ENCODE data around the gene GOLT1A. TPM values are rescaled to one million over a fixed set of nuclear protein-coding genes. Genes with fewer than 3 reads are reported as not detected.

The GOLT1A gene
- total RNA-seq, 1 donor from 2014 or later = not detected

- DNase-seq = no peak
Observed at GRCh38 chr1:204217648-204218000, 3.8 kb upstream of the GOLT1A start.

GRCh38 chr1:204216880-204217647, 3.3 kb upstream of the GOLT1A start:
- DNase-seq = no peak

GRCh38 chr1:204216236-204216635, 2.4 kb upstream of the GOLT1A start:
- DNase-seq = no peak

- no peak for DNase-seq
Observed at GRCh38 chr1:204212715-204213114, 1.1 kb downstream of the GOLT1A start.

DNA sequence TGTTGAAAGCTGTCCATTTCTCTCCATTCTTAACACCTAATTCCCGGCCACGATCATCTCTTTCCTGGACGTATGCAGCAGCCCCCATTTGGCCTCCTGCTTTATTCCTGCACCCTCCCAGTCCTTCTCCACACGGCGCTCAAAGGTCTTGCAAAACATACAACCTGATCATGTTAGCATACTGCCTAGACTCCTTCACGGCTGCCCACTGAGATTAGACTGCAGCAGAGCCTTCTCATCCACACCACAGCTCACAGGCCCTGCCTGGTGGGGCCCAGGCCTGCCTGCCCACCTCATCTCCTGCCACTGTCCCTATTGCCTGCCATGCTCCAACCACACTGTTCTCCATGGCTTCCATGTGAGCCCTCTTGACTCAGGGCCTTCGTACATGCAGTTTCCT, 2.7 kb downstream of the GOLT1A start:
- DNase-seq = no peak

- peak; percentile 23 for DNase-seq
Observed at GRCh38 chr1:204207136-204207616, 6.6 kb downstream of the GOLT1A start.

DNA sequence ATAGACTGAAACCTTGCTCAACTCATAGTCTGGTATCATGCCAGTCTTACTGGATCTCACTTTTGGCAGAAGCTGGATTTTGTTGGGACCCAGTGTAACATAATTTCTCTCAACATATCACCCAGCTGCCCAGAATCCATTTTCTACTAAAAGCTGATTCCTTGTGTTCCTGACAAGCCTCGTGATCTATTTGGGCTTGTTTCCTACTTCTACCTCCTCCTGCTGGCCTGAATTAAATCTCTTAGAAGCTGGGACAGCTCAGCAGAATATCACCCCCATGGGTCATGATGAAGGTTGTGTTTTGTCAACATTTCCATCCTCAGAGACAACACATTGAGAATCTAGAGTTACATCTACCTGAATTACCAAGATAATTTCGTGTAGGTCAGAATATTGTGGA, 7.7 kb downstream of the GOLT1A start:
- no peak for DNase-seq

DNA sequence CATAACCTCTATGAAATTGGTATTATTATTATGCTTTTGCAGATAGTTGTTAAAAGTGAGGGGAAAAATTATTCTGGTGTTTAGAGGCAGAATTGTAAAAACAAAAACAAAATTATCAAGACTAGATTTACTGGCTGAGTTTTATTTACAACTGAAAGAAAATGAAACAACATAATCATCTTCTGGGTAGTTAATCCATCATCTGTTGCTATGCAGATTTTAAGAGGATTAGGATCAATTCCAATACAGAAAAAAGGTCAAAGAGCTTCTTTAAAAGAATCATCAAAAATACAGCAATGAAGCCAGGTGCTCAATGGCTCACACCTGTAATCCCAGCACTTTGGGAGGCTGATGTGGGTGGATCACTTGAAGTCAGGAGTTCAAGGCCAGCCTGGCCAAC, 8.3 kb downstream of the GOLT1A start:
- DNase-seq = no peak

GRCh38 chr1:204204944-204205343, 8.8 kb downstream of the GOLT1A start:
- DNase-seq = no peak

GRCh38 chr1:204203206-204203767, 10.5 kb downstream of the GOLT1A start:
- no peak for DNase-seq

DNA sequence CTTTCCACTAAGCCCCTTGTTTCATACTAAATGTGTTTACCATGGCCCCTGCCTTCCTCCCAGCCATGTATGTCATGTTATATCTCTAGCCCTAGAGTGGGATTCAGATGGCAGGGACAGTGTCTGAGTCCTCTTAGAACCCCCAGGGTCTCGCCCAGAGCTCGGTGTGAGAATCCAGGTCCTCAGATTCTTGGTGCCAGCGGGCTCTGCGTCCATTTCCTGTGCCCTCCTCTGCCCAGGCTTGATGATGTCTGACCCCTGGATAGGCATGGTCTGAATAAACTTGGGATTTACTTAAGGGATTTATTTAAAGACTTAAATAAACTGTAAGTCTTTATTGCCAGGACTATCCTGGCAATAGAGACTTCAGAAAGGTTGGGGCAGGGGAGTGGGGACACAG, 11.3 kb downstream of the GOLT1A start:
- DNase-seq = no peak

DNA sequence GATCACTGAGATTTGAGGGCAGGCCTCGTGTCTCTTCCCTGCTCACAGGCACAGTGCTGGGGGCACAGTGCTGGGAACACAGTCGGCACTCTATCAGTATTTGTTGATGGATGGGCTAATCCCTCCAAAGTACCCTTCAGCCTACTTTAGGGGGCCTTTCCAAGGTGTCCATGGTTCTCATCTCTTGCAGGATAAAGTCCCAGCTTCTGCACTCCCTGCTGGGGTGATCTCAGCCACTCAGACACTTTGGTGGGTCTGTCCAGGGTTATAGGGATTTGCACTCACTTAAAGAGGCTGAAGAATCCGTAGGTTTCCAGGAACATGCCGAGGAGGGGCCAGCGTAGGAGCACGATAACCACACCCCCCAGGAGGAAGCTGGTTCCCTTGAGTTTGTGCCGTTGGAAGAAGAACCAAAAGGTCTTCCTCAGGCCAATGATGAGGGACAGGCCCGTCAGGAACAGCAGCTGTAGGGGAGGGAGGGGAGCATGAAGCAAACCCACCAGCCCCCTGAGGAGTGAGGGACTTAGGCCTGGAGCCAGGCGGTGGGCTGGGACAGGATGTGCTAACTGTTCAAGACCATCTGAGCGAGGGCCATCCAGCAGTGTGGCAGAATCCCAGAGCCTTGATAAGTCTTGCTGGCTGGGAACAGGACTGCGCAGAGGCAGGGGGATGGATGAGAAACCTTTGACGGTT, 12.3 kb downstream of the GOLT1A start:
- no peak for DNase-seq

DNA sequence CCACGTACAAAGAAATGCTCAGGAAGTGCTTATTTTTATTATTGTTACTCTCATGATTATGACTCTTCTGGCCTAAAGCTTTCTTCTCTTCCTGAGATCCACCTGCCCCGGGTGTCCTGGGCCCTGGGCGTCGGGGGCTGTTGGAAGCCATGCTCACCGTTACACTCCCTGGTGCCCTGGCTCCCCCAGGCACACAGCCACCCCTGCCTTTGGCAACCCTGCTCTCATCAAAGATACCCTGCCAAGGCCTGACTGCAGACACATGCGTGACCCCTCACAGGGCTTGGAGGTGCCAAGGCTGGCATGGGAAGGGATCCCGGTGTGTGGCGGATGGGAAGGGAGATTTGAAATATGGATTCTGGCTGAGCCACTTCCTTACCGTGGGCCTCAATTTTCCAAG, 14.2 kb downstream of the GOLT1A start:
- DNase-seq = no peak

- no peak for DNase-seq
Observed at GRCh38 chr1:204198348-204199340, 15.1 kb downstream of the GOLT1A start.

- DNase-seq = no peak
Observed at GRCh38 chr1:204197068-204197467, 16.7 kb downstream of the GOLT1A start.

DNA sequence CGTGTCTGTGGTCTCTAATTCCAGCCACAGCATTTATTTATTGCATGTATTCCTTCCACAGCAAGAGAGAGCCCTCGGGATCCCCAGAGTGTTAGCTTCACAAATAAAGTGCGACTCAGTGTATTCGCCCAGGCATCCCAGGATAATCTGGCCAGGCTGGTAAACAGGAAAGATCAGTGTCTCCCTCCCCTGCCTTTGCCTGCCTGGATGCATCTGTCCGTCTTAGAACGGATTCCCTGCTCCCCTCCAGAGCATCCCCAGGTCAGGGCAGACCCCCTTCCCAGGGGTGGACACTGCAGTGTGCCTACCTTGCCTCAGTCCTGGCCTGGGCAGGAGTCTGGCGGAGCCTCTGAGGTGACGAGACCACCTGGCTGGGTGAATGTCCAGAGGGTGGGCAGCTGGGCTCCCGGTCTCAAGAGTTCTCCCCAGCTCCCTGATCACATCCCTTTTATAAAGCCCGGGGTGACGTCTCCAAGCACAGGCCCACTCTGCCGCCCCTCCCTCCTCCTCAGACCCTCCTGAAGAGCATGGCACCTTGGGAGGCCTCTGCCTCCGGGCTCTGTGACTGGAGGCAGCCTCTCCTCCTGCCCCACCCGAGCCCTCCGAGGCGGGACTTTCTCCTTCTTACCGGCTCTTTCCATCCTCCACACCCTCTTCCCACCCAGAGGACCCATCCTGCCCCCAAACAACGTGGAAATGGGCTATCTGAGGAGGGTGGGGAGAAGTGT, 17.6 kb downstream of the GOLT1A start, which contains the start of gene KISS1:
TSS of gene KISS1 (minus strand) at position 424 of the 728 bp plus-strand sequence. CDS start 3,615 bp downstream, outside the sequence.
- no peak for DNase-seq

- DNase-seq = no peak
Observed at GRCh38 chr1:204194771-204195170, 19.0 kb downstream of the GOLT1A start.

GRCh38 chr1:204194080-204194479, 19.7 kb downstream of the GOLT1A start:
- DNase-seq = no peak

DNA sequence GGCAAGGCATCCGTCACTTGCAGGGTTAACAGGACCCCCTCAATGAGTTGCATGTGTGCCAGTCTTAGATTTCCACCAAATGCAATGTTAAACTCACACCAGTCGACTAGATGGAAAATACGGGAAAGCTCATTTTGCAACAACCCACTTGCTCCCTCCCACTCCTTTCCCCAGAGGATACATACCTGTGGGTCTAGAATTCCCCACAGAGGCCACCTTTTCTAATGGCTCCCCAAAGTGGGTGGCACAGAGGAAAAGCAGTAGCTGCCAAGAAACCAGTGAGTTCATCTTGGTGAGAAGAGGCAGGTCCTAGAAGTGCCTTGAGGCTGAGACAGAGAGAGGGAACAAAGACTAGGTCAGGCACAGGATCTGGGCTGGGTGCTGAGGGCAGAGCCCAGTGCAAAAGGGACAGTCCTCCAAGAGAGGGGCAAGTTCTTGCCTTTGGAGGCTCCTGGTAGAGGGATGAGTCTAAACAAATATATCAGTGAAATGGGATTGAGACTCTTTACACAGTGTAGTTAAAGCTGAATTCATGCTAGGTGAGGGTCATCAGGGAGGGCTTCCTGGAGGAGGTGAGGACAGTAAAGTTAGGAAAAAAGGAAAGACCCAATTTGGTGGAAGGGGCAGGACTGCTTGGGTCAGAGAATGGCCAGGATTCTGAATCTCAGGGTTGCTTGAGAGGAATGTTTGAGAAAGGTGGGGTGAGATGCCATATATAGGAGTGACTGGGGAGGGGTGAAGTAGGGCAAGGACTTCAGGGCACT, 21.0 kb downstream of the GOLT1A start:
- no peak for DNase-seq

DNA sequence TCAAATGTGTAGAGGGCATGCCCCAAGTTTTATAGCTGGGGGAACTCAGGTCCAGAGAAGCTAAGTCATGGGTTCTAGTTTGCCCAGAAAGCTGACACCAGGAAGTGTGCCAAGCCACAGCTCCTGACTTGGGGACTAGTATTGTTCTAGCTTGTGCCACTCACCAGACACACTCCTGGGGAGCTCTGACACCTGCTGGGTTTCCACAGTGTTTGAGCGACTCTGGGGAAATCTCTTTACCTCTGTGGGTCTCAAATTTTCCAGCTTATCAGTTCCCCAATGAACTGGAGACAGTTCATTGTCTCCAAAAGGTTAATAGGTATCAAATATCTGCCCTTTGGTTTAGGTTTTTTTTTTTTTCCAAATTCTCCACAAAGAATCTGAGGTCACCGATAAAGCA, 21.7 kb downstream of the GOLT1A start:
- DNase-seq = no peak

- no peak for DNase-seq
Observed at GRCh38 chr1:204191456-204191855, 22.3 kb downstream of the GOLT1A start.
